Natural killer cell (primary cell): ENCODE results near the gene C1D. TPM values are rescaled to one million over a fixed set of nuclear protein-coding genes. Genes with fewer than 3 reads are reported as not detected.

ENCODE experiments used
- ATAC-seq, 3 donors: fragments of 150-1000 bp in 2 of 3; fragments of 200-7000 bp in 1 of 3; cut with Tn5 transposase; 1 replicate in 1 of 3; 2 replicates in 2 of 3; pipeline ENCODE4 v1.10.0; 2021; ENCODE audit warnings: mild to moderate bottlenecking in 2 of 3, moderate library complexity in 2 of 3
- DNase-seq, 2 donors: peaks; one replicate each; pipeline versions ENCODE4 v3.0.0 to v3.0.0-alpha.2; 2013 to 2021; ENCODE audit warnings: mixed read lengths in 1 of 2
- H3K27ac ChIP-seq: one replicate; pipeline ENCODE4 v1.5.1; 2013; ENCODE audit warnings: mild to moderate bottlenecking, low read length
- H3K27me3 ChIP-seq: one replicate; pipeline ENCODE4 v1.6.1; 2013; ENCODE audit warnings: low read length; ENCODE audit not compliant: control insufficient read depth, insufficient read depth
- H3K36me3 ChIP-seq: one replicate; pipeline ENCODE4 v1.6.1; 2013; ENCODE audit warnings: low read length; ENCODE audit not compliant: control insufficient read depth, insufficient read depth
- H3K4me1 ChIP-seq: one replicate; pipeline ENCODE4 v1.6.1; 2013; ENCODE audit warnings: low read length; ENCODE audit not compliant: control insufficient read depth, insufficient read depth
- H3K4me3 ChIP-seq: one replicate; pipeline ENCODE4 v1.5.1; 2013; ENCODE audit warnings: low read length
- H3K9me3 ChIP-seq: one replicate; pipeline ENCODE4 v1.6.1; 2013; ENCODE audit warnings: low read length; ENCODE audit not compliant: control insufficient read depth, insufficient read depth
- H3K27ac Mint-ChIP-seq, 2 donors: one replicate each; pipeline ENCODE4 v1.8.0; 2022; ENCODE audit warnings: mild to moderate bottlenecking in 2 of 2, mixed read lengths in 2 of 2, moderate library complexity in 1 of 2
- H3K27me3 Mint-ChIP-seq, 2 donors: one replicate each; pipeline ENCODE4 v1.8.0; 2022; ENCODE audit warnings: low read depth in 2 of 2, mixed read lengths in 2 of 2
- H3K36me3 Mint-ChIP-seq: one replicate; pipeline ENCODE4 v1.8.0; 2022; ENCODE audit warnings: mixed read lengths
- H3K4me1 Mint-ChIP-seq, 2 donors: one replicate each; pipeline ENCODE4 v1.8.0; 2022; ENCODE audit warnings: mixed read lengths in 2 of 2
- H3K4me3 Mint-ChIP-seq: one replicate; pipeline ENCODE4 v1.8.0; 2022; ENCODE audit warnings: mild to moderate bottlenecking, moderate library complexity, mixed read lengths
- H3K9me3 Mint-ChIP-seq, 2 donors: one replicate each; pipeline ENCODE4 v1.8.0; 2022; ENCODE audit warnings: mixed read lengths in 2 of 2
- WGBS: methylation state at CpG from one replicate; pipeline ENCODE4 v1.1.7; 2013; ENCODE audit warnings: missing lambda C conversion rate; ENCODE audit not compliant: insufficient coverage; 5-methylcytosine and 5-hydroxymethylcytosine counted together
- intact Hi-C: fragments of 100-400 bp; cut with micrococcal nuclease; formaldehyde crosslinking; loops from one replicate; pipeline ENCODE4 v1.14.2; 2022
- total RNA-seq, 4 donors: library from RNA; stranded (reverse); fragments of 120-200 nt in 1 of 4; gene quantifications; one replicate each; pipeline versions ENCODE4 v1.2.3 to v1.2.4, GENCODE V29; 2013 to 2022
- TF ChIP-seq, protein P1 (sequence below): fragments of 200-600 bp; IDR thresholded peaks from one replicate; pipeline ENCODE4 v1.8.0; 2022; ENCODE audit warnings: antibody characterized with exemption

C1D gene
- total RNA-seq, 3 donors from 2014 or later (not counting 1 experiment from before 2014, with no cell fraction given), result 21.5 to 30.3 (median 22.6) TPM

- Histone ChIP-seq H3K4me1 (no peaks in the 10 kb centered on the region), H3K27me3 (peaks cover 11% of the 10 kb centered on the region), H3K36me3 (no peaks in the 10 kb centered on the region), H3K9me3 (no peaks in the 10 kb centered on the region), H3K27ac (no peak overlapping the region), H3K4me3 (no peak overlapping the region)
- peaks cover 17 to 44% of the 10 kb centered on the region in 2 donors for H3K27me3 Mint-ChIP-seq
- TF ChIP-seq, protein P1, sequence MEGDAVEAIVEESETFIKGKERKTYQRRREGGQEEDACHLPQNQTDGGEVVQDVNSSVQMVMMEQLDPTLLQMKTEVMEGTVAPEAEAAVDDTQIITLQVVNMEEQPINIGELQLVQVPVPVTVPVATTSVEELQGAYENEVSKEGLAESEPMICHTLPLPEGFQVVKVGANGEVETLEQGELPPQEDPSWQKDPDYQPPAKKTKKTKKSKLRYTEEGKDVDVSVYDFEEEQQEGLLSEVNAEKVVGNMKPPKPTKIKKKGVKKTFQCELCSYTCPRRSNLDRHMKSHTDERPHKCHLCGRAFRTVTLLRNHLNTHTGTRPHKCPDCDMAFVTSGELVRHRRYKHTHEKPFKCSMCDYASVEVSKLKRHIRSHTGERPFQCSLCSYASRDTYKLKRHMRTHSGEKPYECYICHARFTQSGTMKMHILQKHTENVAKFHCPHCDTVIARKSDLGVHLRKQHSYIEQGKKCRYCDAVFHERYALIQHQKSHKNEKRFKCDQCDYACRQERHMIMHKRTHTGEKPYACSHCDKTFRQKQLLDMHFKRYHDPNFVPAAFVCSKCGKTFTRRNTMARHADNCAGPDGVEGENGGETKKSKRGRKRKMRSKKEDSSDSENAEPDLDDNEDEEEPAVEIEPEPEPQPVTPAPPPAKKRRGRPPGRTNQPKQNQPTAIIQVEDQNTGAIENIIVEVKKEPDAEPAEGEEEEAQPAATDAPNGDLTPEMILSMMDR, result no peak
- H3K4me1 Mint-ChIP-seq, result no peaks in the 10 kb centered on the region
- H3K9me3 Mint-ChIP-seq, result no peaks in the 10 kb centered on the region
- no peaks in the 10 kb centered on the region for H3K36me3 Mint-ChIP-seq
- no peak overlapping the region for H3K27ac Mint-ChIP-seq
- intact Hi-C loops, result no loop called here
- ATAC-seq, result no peak
- no peak overlapping the region for H3K4me3 Mint-ChIP-seq
- DNase-seq, result no peak
Observed at GRCh38 chr2:68027959-68028358, 34.8 kb downstream of the C1D start.

DNA sequence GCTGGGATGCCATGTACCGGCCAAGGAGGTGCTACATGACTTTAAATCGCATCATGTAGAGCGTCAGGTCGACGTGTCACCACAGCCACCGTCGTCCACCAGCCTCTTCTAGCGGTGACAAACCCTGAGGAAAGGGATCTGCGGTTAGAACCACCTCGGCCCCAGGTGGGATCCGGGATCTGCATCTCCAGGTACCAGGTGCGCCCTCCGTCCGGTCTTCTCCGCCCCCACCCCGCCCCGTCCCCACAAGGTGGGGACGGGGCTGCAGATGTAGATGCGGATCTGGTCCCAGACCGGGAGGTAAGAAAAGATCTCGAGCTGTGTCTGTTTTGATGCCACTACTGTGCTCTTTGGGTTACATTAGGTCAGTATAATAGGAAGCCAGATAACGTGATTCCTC, 38.4 kb downstream of the C1D start:
- Mint-ChIP-seq H3K27ac (no peak overlapping the region), H3K27me3 (peaks cover 32 to 73% of the 10 kb centered on the region in 2 donors), H3K36me3 (no peaks in the 10 kb centered on the region), H3K4me1 (no peaks in the 10 kb centered on the region), H3K4me3 (no peak overlapping the region), H3K9me3 (no peaks in the 10 kb centered on the region)
- Histone ChIP-seq H3K9me3 (no peaks in the 10 kb centered on the region), H3K36me3 (no peaks in the 10 kb centered on the region), H3K27ac (no peak overlapping the region), H3K4me1 (no peaks in the 10 kb centered on the region), H3K27me3 (peaks cover 13% of the 10 kb centered on the region), H3K4me3 (no peak overlapping the region)
- WGBS, result 91% methylated on average over 22 of the region's 22 CpGs
- intact Hi-C loops, result no loop called here
- ATAC-seq (no peak), DNase-seq (no peak)
- TF ChIP-seq, protein P1, result no peak

DNA sequence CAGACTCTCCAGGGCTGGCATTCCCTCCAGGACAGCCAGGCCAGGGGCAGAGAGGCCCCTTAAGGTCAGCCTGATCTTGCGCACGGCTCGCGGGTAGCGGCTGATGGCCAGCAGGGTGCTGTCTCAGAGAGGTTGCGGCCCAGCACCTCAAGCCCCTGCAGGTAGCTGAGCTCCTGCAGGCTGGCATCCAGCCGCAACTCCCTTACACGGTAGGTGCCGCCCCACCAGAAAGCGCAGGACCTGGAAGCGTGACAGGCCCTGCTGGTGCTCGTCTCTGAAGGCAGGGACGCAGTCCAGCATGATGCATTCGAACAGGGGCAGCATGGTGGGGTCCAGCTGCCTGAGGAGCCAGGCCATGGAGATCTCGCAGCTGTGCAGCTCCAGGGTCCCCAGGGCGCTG, 38.9 kb downstream of the C1D start:
- ATAC-seq (no peak), DNase-seq (no peak)
- Mint-ChIP-seq H3K36me3 (no peaks in the 10 kb centered on the region), H3K4me1 (no peaks in the 10 kb centered on the region), H3K27me3 (peaks cover 32 to 70% of the 10 kb centered on the region in 2 donors), H3K4me3 (no peak overlapping the region), H3K27ac (no peak overlapping the region), H3K9me3 (no peaks in the 10 kb centered on the region)
- Histone ChIP-seq H3K9me3 (no peaks in the 10 kb centered on the region), H3K4me1 (no peaks in the 10 kb centered on the region), H3K27me3 (peaks cover 13% of the 10 kb centered on the region), H3K27ac (no peak overlapping the region), H3K4me3 (no peak overlapping the region), H3K36me3 (no peaks in the 10 kb centered on the region)
- TF ChIP-seq, protein P1, result no peak
- 91% methylated on average over 16 of the region's 16 CpGs for WGBS
- intact Hi-C loops, result no loop called here

DNA sequence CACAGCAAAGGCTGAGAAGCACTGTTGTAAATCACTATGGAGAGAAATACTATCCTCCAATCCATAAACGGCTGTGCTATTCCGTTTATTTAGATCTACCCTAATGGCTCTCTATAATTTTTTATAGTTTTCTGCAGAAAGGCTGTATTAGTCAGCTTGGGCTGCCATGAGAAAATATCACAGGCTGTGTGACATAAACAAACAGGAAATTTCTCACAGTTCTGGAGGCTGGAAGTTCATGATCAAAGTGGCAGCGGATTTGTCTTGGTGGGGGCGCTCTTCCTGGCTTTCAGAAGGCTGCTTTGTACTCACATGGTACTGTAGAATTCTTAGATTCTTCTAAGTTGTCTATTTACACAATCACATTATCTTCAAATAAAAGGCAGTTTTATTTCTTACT, 44.1 kb downstream of the C1D start:
- H3K27me3 ChIP-seq, result peaks cover 4% of the 10 kb centered on the region
- no peak overlapping the region for H3K4me3 ChIP-seq
- ATAC-seq, result no peak
- Mint-ChIP-seq H3K9me3 (no peaks in the 10 kb centered on the region), H3K4me1 (no peaks in the 10 kb centered on the region), H3K27ac (no peak overlapping the region), H3K4me3 (no peak overlapping the region), H3K27me3 (peaks cover 42 to 78% of the 10 kb centered on the region in 2 donors), H3K36me3 (no peaks in the 10 kb centered on the region)
- DNase-seq, result no peak
- intact Hi-C loops, result no loop called here
- no peaks in the 10 kb centered on the region for H3K36me3 ChIP-seq
- H3K4me1 ChIP-seq, result no peaks in the 10 kb centered on the region
- TF ChIP-seq, protein P1, result no peak
- no peak overlapping the region for H3K27ac ChIP-seq
- H3K9me3 ChIP-seq, result no peaks in the 10 kb centered on the region
- 85% methylated on average over 2 of the region's 4 CpGs for WGBS
